Measurements from ENCODE around the gene ZNF283.
"Not testable (repeated sequence)": the region's sequence is repeated elsewhere in the genome, so short reads cannot be mapped to it uniquely, and the experiment has no call there.

The ZNF283 gene

DNA sequence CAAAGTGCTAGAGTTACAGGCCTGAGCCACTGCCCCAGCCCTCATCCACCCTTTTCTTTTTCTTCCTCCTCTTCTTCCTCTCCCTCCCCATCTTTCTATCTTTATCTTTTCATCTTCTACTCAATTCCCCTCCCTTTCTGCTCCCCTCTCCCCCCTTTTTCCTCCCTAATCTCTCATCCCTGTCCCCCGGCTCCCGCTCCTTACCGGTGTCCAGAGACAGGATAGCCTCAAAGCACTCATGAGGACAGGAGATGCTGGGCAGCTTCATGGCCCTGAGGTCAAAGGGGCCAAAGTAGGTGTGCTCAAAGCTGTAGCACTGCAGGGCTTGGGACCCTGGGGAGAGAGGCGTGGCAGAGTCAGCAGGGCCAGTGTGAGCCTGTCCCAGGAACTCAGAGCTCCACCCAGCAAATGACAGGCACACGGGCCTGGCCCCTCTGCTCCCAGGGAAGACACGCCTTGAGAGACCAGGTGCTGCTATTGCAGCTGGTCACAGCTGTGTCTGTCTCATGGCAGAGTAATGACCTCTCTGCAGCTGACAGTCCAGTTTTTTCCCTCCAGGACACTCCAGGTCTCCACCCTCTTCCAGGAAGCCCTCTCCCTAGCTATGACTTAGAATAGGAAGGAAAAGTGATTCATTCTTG, 27.5 kb upstream of the ZNF283 start:
- DNase-seq (ENCODE audit: low read depth) = no peak

DNA sequence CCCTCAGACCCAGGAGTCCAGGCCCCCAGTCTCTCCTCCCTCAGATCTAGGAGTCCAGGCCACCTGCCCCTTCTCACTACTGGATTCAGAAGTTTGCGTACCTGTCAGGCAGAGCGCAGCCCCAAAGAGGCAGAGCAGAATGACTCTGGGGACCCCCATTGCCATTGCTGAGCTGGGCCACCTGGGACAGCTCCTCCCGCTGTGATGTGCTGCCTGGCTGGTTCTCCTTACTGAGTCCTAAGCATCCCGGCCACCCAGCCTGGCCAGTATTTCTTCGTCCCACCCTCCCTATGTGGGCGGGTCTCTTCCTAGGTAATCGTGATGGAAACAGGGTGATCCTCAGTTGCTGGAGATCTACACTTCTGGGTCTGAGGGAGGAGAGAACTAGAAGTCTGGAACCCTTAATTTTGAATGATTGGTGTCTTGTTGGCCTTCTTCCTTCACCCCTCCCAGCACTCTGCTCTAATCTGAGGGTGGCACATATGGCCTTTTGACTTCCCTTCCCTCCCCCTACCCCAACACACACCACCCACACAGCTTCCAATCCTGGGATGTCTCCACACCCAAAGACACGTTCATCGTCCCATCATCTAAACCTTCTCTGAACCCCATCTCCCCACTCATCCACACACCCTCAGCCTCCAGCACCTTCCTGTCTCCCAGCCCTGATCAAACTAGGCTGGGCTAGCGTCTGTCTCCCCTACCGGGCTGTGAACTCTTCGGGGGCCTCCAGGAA, 24.7 kb upstream of the ZNF283 start, which contains the start of gene LYPD5:
Gene LYPD5 (minus strand): TSS at position 232 of the 736 bp plus-strand sequence. CDS start 67 bp downstream, at position 165.
- DNase-seq (ENCODE audit: low read depth) = no peak

DNA sequence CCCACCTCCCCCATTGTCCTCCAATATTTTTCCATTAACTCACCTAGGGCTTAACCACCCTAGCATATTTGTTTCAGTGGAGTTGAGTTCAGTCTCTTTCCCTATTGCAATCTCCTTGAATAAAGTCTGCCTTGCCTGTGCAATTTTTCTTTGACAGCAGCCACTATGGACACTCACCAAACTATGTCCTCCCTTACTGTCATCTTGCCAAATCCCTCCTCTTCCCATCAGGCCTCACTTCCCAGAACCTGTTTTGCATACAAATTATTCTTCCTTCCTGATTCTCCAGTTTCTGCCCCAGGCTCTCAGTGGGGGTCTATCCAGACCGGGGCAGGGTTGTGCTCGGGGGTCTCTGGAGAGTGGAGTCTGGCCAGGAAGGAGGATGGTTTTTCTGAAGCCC, 22.7 kb upstream of the ZNF283 start:
- DNase-seq (ENCODE audit: low read depth) = no peak

DNA sequence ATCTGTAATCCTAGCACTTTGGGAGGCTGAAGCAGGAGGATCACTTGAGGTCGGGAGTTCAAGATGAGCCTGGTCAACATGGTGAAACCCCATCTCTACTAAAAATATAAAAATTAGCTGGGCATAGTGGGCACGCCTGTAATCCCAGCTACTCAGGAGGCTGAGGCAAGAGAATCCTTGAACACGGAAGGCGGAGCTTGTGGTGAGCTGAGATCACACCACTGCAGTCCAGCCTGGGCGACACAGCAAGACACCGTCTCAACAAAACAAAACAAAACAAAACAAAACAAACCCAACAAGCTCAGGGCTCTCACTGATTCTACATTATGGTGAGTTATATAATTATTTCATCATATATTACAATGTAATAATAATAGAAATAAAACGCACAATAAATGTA, 20.7 kb upstream of the ZNF283 start:
- not testable (repeated sequence) for DNase-seq (ENCODE audit: low read depth)

DNA sequence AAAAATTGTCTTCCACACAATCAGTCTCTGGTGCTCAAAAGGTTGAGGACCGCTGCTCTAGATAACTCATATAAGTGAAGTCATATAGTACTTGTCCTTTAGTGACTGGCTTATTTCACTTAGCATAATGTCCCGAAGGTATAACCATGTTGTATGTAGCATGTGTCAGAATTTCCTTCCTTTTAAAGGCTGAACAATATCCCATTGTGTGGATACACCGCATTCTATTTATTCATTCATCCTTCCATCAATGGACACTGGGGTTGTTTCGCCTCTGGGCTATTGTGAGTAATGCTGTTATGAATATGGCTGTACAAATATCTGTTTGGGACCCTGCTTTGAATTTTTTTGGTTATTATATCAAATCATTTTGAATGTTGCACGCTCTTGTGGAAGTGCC, 20.3 kb upstream of the ZNF283 start:
- no peak for DNase-seq (ENCODE audit: low read depth)

DNA sequence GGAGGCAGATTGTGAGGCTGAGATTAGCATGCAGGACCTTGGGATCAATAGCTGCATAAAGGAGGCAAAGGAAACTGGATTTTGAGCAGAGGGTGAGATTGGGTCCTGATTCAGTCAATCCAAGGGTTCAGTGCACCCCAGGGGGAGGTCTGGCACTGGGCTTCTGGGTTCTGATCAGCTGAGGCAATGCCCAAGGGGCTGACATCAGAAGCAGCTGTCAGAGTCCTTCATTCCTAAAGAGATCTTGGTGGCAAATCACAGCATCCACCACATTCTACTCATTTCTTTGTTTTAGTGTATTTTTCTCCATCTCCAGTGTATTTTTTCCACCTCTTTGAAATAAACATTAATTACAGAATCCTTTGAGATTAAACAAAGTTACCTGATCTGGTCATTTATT, 19.5 kb upstream of the ZNF283 start:
- no peak for DNase-seq (ENCODE audit: low read depth)

DNA sequence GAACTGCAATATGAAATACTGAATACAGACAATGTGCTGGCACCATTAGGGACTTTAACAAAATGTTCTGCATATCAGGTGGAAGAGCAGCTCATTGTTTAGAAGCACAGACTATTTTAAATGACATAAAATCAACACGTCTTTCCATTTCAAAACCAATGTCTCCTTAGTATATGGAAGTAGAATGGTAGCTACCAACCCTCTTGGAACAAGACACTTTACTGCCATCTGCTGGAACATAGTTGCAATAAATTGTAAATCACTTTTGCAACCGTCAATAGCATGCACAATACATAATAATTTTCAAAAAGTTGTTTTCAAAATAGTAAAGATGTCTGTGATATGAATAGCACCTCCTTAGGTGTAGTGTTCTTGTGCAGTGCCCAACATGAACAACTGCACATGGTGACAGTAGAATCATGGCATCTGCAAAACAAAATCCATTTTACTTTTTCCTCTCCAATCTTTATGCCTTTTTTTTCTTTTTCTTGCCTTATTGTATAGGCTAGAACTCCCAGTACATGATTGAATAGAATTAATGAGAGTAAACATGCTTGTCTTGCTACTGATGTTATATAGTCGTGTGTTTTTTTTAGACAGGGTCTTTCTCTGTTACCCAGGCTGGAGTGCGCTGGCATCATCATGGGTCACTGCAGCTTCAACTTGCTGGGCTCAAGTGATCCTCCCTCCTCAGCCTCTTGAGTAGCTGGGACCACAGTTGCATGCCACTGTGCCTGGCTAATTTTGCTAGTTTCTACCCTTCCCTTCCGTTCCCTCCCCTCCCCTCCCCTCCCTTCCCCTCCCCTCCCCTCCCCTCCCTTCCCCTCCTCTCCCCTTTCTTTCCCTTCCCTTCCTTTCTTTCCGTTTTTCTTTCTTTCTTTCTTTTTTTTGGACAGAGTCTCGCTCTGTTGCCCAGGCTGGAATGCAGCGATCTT, 17.1 kb upstream of the ZNF283 start:
- DNase-seq (ENCODE audit: low read depth) = no peak

DNA sequence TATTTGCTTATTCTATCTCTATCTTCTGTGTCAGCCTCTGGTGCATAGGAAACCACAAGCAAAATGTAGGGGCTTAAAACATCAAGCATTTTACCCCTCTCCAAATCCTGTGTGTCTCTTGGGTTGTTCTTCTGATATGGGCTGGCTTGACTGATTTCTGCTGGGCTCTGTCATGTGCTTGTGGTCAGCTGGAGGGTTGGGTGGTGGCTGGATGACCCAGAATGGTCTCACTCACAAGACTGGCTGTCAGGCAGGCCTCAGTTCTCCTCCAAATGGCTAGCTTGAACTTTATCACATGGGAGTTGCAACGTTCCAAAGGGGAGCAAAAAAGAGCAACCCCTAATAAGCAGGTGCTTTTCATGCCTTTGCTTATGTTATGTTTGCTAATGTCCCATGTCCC, 15.3 kb upstream of the ZNF283 start:
- DNase-seq (ENCODE audit: low read depth) = no peak

DNA sequence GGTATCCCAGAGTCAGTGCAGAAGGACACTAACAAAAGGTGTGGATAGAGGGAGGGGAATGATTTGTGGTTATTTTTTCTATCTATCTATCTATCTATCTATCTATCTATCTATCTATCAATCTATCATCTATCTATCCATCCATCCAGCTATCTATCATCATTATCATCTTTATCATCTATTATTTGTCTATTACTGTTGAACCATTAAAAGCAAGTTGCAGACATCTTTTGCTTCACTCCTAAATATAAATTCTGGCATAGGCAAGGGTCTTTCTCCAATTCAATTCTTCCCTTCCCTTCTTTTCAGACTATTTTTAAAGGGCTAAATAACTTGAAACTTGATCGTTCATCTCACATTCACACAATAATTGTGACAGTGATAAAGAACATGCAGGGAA, 14.9 kb upstream of the ZNF283 start:
- no peak for DNase-seq (ENCODE audit: low read depth)

DNA sequence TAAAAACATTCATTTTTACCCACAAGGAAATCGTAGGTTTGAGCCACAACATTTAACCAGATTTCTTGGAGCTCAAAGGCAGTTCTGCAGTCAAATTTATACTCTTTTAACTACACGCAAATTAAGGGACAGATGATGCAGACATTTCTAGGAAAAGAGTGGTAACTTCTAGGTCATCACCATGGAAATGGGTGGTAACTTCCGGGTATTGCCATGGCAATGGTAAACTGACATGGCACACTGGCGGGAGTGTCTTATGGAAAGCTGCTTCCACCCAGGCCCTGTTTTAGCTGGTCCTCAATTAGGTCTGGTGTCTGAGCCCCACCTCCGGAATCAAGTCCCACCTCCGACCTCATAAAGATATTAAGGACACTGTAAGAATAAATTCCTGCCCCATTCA, 14.4 kb upstream of the ZNF283 start:
- no peak for DNase-seq (ENCODE audit: low read depth)

DNA sequence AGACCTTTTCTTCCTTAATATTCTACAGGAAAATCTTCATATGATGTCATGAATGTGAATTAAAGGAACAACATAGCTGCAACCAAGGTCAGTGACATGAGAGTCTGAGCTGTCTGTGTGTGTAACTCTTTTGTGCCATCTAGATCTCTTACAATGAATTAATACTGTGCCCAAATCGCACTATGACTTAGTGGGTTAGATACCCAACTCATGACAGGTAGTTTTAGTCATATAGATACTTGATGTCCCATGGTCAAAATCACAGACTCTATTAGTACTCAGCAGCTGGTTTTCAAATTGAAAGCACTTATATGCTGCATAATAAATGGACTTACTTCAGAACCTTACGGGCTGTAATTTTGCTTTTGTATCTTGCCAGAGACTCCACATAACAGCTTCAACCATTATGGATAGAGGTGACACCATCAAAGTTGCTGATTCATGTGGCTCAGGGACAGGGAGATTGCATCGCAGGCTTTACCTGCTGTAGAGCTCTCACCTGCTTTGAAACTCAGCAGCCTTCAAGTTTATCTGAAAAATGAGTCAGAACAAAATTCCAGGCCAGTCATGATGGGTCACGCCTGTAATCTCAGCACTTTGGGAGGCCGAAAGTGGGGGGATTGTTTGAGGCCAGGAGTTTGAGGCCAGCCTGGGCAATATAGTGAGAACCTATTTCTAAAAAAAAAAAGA, 12.3 kb upstream of the ZNF283 start:
- no peak for DNase-seq (ENCODE audit: low read depth)

DNA sequence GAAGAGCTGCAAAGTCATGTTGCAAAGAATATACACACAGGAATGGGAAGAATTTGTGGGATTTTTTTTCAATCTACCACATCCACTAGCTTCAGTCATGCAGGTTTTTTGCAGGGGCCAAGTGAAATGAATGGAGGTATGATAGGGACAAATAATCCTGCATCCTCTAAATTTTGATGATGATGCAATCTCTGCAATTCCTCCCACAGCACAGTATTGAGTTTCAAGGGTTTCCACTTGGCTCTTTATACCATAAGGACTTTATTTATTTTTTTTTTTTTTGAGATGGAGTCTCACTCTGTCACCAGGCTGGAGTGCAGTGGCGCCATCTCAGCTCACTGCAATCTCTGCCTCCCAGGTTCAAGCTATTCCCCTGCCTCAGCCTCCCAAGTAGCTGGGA, 9.7 kb upstream of the ZNF283 start:
- DNase-seq (ENCODE audit: low read depth) = not testable (repeated sequence)

DNA sequence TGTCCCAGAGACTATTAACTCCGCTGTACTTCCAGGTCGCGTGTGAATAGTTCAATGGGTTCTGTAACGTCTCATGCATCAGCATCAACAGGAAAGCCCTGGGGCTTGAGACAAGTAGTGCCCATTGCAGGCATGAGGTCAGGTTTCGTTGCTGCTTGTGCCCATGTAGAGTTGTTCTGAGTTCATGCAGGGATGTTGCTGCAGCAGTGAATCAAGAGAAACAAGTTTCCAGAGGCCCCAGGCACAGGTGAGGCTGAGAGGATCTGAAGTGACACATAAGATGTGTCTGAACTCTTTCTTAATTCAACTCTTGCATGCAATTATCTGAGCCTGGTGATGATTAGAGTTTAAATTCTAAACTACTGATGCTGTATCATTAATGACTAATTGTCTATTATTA, 8.6 kb upstream of the ZNF283 start:
- DNase-seq (ENCODE audit: low read depth) = no peak

DNA sequence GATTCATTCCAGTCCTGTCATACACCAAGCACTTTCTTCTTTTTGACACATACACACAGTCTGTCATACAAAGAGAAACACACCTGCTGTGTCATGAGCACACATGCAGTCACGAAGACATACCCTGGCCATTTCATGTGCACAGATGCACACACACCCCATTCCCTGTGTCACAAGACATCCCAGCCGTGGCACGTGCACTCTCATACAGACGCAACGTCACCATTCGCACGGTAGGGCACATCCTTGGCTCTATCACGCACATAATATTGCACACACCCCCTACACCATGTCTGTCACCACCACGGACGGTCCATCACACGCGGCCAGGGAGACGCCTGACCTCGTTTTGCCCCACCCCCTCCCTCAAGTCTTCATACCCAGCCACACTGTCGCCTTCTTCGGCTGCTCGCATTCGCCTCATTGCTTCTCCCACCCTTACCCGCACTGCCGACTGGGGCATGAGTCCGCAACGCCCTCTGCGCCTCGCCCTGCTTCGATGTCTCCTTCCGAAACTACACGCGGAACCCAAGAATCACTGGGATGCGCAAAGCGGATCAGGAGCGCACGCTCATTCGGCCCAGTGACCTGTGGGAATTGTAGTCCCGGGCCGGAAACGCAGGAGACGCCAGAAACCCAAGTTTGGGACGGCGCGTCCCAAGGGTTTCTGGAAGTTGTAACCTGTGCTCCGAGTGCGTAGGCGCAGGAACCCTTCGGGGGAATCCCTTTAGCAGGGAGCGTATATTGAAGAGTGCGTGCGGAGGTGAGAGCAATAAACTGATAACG, 6.8 kb upstream of the ZNF283 start:
- DNase-seq (ENCODE audit: low read depth) = no peak

DNA sequence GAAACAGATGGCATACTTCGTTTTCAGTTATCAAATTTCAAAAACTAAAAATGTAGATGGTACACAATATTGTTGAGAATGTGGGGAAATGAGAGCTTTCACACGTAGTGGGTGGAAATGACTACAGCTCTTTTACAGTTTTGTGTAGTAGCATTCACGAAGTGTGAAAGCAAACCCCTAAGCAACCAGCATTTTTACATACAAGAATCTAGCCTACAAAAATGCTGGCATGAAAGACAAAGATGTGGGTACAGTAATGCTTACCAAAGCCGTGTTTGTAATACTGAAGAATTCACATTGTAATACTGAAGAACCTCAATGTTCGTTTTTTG, 6.3 kb upstream of the ZNF283 start:
- no peak for DNase-seq (ENCODE audit: low read depth)

DNA sequence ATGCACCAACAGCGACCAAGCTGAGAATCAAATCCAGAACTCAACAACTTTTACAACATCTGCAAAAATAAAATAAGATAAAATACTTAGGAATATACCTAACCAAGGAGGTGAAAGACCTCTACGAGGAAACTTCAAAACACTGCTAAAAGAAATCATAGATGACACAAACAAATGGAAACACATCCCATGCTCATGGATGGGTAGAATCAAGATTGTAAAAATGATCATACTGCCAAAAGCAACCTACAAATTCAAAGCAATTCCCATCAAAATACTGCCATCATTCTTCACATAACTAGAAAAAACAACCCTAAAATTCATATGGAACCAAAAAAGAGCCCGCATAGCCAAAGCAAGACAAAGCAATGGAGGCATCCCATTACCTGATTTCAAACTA, 3.3 kb upstream of the ZNF283 start:
- not testable (repeated sequence) for DNase-seq (ENCODE audit: low read depth)

DNA sequence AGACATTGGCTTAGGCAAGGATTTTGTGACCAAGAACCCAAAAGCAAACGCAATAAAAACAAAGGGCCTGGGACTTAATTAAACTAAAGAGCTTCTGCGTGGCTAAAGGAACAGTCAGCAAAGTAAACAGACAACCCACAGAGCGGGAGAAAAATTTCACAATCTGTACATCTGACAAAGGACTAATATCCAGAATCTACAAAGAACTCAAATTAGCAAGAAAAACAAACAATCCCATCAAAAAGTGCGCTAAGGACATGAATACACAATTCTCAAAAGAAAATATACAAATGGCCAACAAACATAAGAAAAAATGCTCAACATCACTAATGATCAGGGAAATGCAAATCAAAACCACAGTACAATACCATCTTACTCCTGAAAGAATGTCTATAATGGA, 2.5 kb upstream of the ZNF283 start:
- not testable (repeated sequence) for DNase-seq (ENCODE audit: low read depth)

DNA sequence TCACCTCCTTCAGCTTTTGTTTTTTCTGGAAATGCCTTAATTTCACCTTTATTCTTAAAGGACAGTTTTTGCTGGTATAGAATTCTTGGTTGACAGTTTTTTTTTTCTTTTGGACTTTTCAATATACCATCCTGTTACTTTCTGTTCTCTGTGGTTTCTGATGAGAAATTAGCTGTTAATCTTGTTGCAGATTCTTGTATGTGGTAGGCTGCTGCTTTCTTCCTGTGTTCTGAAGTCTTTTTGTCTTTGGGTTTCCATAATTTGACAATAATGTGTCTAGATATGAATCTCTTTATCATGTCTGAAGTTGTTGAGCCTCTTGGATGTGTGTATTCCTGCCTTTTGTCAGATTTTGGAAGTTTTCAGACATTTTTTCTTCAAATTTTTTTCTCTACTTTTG, 12.0 kb downstream of the ZNF283 start:
- DNase-seq (ENCODE audit: low read depth) = no peak

DNA sequence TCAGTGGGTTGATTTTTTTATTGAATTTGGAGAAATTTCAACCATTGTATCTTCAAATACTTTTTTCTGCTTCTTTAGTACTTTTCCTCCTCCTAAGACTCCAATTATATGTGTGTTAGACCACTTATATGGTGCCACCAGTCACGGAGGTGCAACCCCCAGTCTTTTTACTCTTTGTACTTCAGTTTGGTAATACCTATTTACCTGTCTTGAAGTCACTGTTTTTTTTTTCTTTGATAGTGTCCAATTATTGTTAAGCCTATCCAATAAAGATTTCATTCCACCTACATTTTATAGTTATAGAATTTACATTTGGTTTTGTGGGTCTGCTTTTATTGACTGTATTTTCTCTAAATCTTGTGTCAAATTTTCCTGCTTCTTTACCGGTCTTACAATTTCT, 14.9 kb downstream of the ZNF283 start:
- DNase-seq (ENCODE audit: low read depth) = no peak

DNA sequence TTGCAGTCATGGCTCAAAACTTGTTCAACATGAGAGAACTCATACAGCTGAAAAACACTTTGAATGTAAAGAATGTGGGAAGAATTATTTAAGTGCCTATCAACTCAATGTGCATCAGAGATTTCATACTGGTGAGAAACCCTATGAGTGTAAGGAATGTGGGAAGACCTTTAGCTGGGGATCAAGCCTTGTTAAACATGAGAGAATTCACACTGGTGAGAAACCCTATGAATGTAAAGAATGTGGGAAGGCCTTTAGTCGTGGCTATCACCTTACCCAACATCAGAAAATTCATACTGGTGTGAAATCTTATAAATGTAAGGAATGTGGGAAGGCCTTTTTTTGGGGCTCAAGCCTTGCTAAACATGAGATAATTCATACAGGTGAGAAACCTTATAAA, 20.1 kb downstream of the ZNF283 start:
- no peak for DNase-seq (ENCODE audit: low read depth)

DNA sequence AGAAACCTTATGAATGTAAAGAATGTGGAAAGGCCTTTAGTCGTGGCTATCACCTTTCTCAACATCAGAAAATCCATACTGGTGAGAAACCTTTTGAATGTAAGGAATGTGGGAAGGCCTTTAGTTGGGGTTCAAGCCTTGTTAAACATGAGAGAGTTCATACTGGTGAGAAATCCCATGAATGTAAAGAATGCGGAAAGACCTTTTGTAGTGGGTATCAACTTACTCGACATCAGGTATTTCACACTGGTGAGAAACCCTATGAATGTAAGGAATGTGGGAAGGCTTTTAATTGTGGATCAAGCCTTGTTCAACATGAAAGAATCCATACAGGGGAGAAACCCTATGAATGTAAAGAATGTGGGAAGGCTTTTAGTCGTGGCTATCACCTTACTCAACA, 20.8 kb downstream of the ZNF283 start:
- no peak for DNase-seq (ENCODE audit: low read depth)

DNA sequence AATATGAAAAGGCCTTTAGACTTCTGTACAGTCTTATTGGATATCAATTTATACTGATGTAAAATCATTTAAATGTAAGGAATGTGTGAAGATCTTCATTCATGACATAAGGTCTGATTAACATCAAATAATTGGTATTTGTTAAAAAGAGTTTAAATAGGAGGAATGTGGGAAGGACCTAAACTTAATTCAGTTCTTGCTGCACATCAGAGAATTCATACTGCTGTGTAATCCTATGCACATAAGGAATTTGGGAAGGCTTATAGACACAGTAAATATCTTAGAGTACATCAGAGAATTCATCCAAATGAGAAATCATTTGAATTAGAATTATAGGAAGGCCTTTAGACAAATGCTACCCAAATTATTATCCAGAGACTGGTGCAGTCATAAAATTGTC, 21.7 kb downstream of the ZNF283 start:
- no peak for DNase-seq (ENCODE audit: low read depth)
